Endodermal cell (in vitro differentiated cells): ENCODE results near the gene FUZ. TPM values are rescaled to one million over a fixed set of nuclear protein-coding genes. Genes with fewer than 3 reads are reported as not detected.

ENCODE experiments used
- DNase-seq: peaks from one replicate; pipeline ENCODE4 v3.0.0-alpha.2; 2017
- H3K27ac ChIP-seq: 2 replicates; pipeline ENCODE4 v1.5.1; 2013; ENCODE audit warnings: mild to moderate bottlenecking, low read depth, low read length, moderate library complexity
- H3K27me3 ChIP-seq: 2 replicates; pipeline ENCODE4 v1.6.1; 2013; ENCODE audit warnings: mild to moderate bottlenecking, low read length, moderate library complexity; ENCODE audit not compliant: insufficient read depth, control insufficient read depth, poor library complexity, severe bottlenecking
- H3K36me3 ChIP-seq: 2 replicates; pipeline ENCODE4 v1.7.0; 2013; ENCODE audit warnings: mild to moderate bottlenecking, low read length, moderate library complexity; ENCODE audit not compliant: control insufficient read depth, insufficient read depth
- H3K4me1 ChIP-seq: one replicate; pipeline ENCODE4 v1.7.0; 2013; ENCODE audit warnings: low read length; ENCODE audit not compliant: control insufficient read depth, insufficient read depth
- H3K4me3 ChIP-seq: 2 replicates; pipeline ENCODE4 v1.5.1; 2013; ENCODE audit warnings: mild to moderate bottlenecking, low read length, moderate library complexity
- H3K9ac ChIP-seq: 2 replicates; pipeline ENCODE4 v1.6.1; 2013; ENCODE audit warnings: mild to moderate bottlenecking, low read length, moderate library complexity; ENCODE audit not compliant: poor library complexity, severe bottlenecking; ENCODE audit errors: extremely low read depth
- H3K9me3 ChIP-seq: 2 replicates; pipeline ENCODE4 v1.6.1; 2013; ENCODE audit warnings: mild to moderate bottlenecking, low read length, moderate library complexity; ENCODE audit not compliant: control insufficient read depth
- H3K27ac Mint-ChIP-seq: 2 replicates; pipeline ENCODE4 v1.8.0; 2020; ENCODE audit warnings: mixed read lengths
- H3K27me3 Mint-ChIP-seq: 2 replicates; pipeline ENCODE4 v1.8.0; 2021; ENCODE audit warnings: mild to moderate bottlenecking, mixed read lengths; ENCODE audit not compliant: insufficient read depth
- H3K36me3 Mint-ChIP-seq: 2 replicates; pipeline ENCODE4 v1.8.0; 2020; ENCODE audit warnings: low read depth, mixed read lengths
- H3K4me1 Mint-ChIP-seq: 2 replicates; pipeline ENCODE4 v1.8.0; 2020; ENCODE audit warnings: mixed read lengths
- H3K4me3 Mint-ChIP-seq: 2 replicates; pipeline ENCODE4 v1.8.0; 2020; ENCODE audit warnings: mild to moderate bottlenecking, moderate library complexity, mixed read lengths
- H3K9me3 Mint-ChIP-seq: 2 replicates; pipeline ENCODE4 v1.8.0; 2020; ENCODE audit warnings: mild to moderate bottlenecking, mixed read lengths
- CTCF ChIP-seq: fragments of 200-600 bp; sonication (generic); conservative IDR thresholded peaks from 2 replicates; pipeline ENCODE4 v1.5.0; 2021; ENCODE audit warnings: antibody characterized with exemption, mild to moderate bottlenecking
- WGBS, 2 experiments: methylation state at CpG; one replicate each; pipeline versions ENCODE4 v1.1.5 to v1.1.7; 2013; ENCODE audit warnings: missing lambda C conversion rate in 2 of 2, mixed read lengths in 1 of 2; ENCODE audit not compliant: insufficient coverage in 1 of 2, insufficient read length in 1 of 2; 5-methylcytosine and 5-hydroxymethylcytosine counted together
- total RNA-seq, 2 donors: library from RNA; stranded (reverse); fragmentation: NEBNext Ultra II Directional in 1 of 2; extraction: Animal tissue kit (Norgen Biotek cat#: 25700) in 1 of 2; gene quantifications; 2 replicates in 1 of 2; 3 replicates in 1 of 2; pipeline ENCODE4 v1.2.1, GENCODE V29; 2021

Gene FUZ
- total RNA-seq, 2 donors from 2014 or later = 26.1 to 41.2 TPM

GRCh38 chr19:49836176-49837008, 23.3 kb upstream of the FUZ start:
- TF ChIP-seq CTCF = no peak
- Histone ChIP-seq H3K9ac (no peak overlapping the region), H3K36me3 (peaks cover 43% of the 10 kb centered on the region), H3K9me3 (no peaks in the 10 kb centered on the region), H3K27me3 (no peaks in the 10 kb centered on the region), H3K4me3 (no peak overlapping the region), H3K27ac (no peak overlapping the region), H3K4me1 (no peaks in the 10 kb centered on the region)
- Mint-ChIP-seq H3K9me3 (no peaks in the 10 kb centered on the region), H3K27ac (no peak overlapping the region), H3K27me3 (no peaks in the 10 kb centered on the region), H3K4me1 (no peaks in the 10 kb centered on the region), H3K4me3 (no peak overlapping the region), H3K36me3 (peaks cover 67% of the 10 kb centered on the region)
- no peak for DNase-seq
- WGBS, 2 experiments = 97 to 99% methylated on average over 7 to 20 of the region's 20 CpGs

GRCh38 chr19:49835562-49835961, 22.5 kb upstream of the FUZ start:
- Mint-ChIP-seq H3K27ac (no peak overlapping the region), H3K27me3 (no peaks in the 10 kb centered on the region), H3K9me3 (no peaks in the 10 kb centered on the region), H3K36me3 (peaks cover 63% of the 10 kb centered on the region), H3K4me3 (no peak overlapping the region), H3K4me1 (no peaks in the 10 kb centered on the region)
- WGBS, 2 experiments = 95 to 100% methylated on average over 4 to 12 of the region's 12 CpGs
- H3K27ac ChIP-seq = no peak overlapping the region
- no peak overlapping the region for H3K4me3 ChIP-seq
- TF ChIP-seq CTCF = no peak
- DNase-seq = no peak
- no peaks in the 10 kb centered on the region for H3K27me3 ChIP-seq
- H3K4me1 ChIP-seq = no peaks in the 10 kb centered on the region
- H3K36me3 ChIP-seq = peaks cover 51% of the 10 kb centered on the region
- no peaks in the 10 kb centered on the region for H3K9me3 ChIP-seq
- H3K9ac ChIP-seq = no peak overlapping the region

- no peak overlapping the region for H3K27ac Mint-ChIP-seq
- H3K36me3 ChIP-seq = peaks cover 34% of the 10 kb centered on the region
- H3K4me3 ChIP-seq = no peak overlapping the region
- no peaks in the 10 kb centered on the region for H3K4me1 ChIP-seq
- no peaks in the 10 kb centered on the region for H3K27me3 ChIP-seq
- no peak overlapping the region for H3K9ac ChIP-seq
- TF ChIP-seq CTCF = no peak
- DNase-seq = no peak
- H3K4me3 Mint-ChIP-seq = no peak overlapping the region
- H3K36me3 Mint-ChIP-seq = peaks cover 44% of the 10 kb centered on the region
- no peaks in the 10 kb centered on the region for H3K4me1 Mint-ChIP-seq
- no peaks in the 10 kb centered on the region for H3K9me3 Mint-ChIP-seq
- 95 to 98% methylated on average over 5 to 7 of the region's 7 CpGs for WGBS, 2 experiments
- H3K9me3 ChIP-seq = no peaks in the 10 kb centered on the region
- H3K27ac ChIP-seq = no peak overlapping the region
- H3K27me3 Mint-ChIP-seq = no peaks in the 10 kb centered on the region
These were observed 20.5 kb upstream of the FUZ start for GRCh38 chr19:49833599-49833998.
